ENCODE measurements around the gene SLC9C1. TPM values are rescaled to one million over a fixed set of nuclear protein-coding genes. Genes with fewer than 3 reads are reported as not detected.

SLC9C1 gene
- total RNA-seq, 6 experiments from 2014 or later: not detected

GRCh38 chr3:112134335-112135124 is 159.5 kb downstream of the SLC9C1 start:
- no peak for DNase-seq
- no peaks in the 10 kb centered on the region; the same call in 1 of the 2 replicates for H3K27me3 Mint-ChIP-seq (ENCODE audit: insufficient read depth)
- peaks cover 10% of the 10 kb centered on the region for H3K4me1 Mint-ChIP-seq (ENCODE audit: low read depth)
- no peak overlapping the region for H3K27ac Mint-ChIP-seq
- H3K9me3 Mint-ChIP-seq: no peaks in the 10 kb centered on the region
- H3K4me3 Mint-ChIP-seq: no peak overlapping the region
- TF ChIP-seq CTCF (IDR thresholded peaks at IDR 0.05): no peak
- no peaks in the 10 kb centered on the region for H3K36me3 Mint-ChIP-seq (ENCODE audit: low read depth)

GRCh38 chr3:112133626-112134334 is 160.2 kb downstream of the SLC9C1 start:
- Mint-ChIP-seq H3K4me1 (ENCODE audit: low read depth) (peaks cover 17% of the 10 kb centered on the region), H3K9me3 (no peaks in the 10 kb centered on the region), H3K27me3 (ENCODE audit: insufficient read depth) (no peaks in the 10 kb centered on the region; the same call in 1 of the 2 replicates), H3K27ac (no peak overlapping the region), H3K36me3 (ENCODE audit: low read depth) (no peaks in the 10 kb centered on the region), H3K4me3 (no peak overlapping the region)
- DNase-seq: no peak
- TF ChIP-seq CTCF (IDR thresholded peaks at IDR 0.05): no peak

- no peak within 1 kb of the TSS for H3K4me3 Mint-ChIP-seq
- no peaks in the 10 kb centered on the region for H3K9me3 Mint-ChIP-seq
- H3K27ac Mint-ChIP-seq: no peak within 1 kb of the TSS
- TF ChIP-seq CTCF (IDR thresholded peaks at IDR 0.05): no peak
- H3K36me3 Mint-ChIP-seq (ENCODE audit: low read depth): no peaks in the 10 kb centered on the region
- H3K4me1 Mint-ChIP-seq (ENCODE audit: low read depth): peaks cover 22% of the 10 kb centered on the region
- no peak for DNase-seq
- H3K27me3 Mint-ChIP-seq (ENCODE audit: insufficient read depth): no peaks in the 10 kb centered on the region; the same call in 1 of the 2 replicates
Measured at GRCh38 chr3:112132975-112133448, 161.0 kb downstream of the SLC9C1 start, which contains the start of gene GCSAM. Gene GCSAM, minus strand, starts transcription at chr3:112133248. Its CDS starts 128 bp downstream, at chr3:112133120.

- peaks cover 22% of the 10 kb centered on the region for H3K4me1 Mint-ChIP-seq (ENCODE audit: low read depth)
Measured at GRCh38 chr3:112132554-112132953, 161.5 kb downstream of the SLC9C1 start.

GRCh38 chr3:112132088-112132487 is 161.9 kb downstream of the SLC9C1 start:
- Mint-ChIP-seq H3K9me3 (no peaks in the 10 kb centered on the region), H3K36me3 (ENCODE audit: low read depth) (no peaks in the 10 kb centered on the region), H3K27me3 (ENCODE audit: insufficient read depth) (no peaks in the 10 kb centered on the region; the same call in 1 of the 2 replicates), H3K27ac (no peak overlapping the region), H3K4me3 (no peak overlapping the region), H3K4me1 (ENCODE audit: low read depth) (peaks cover 24% of the 10 kb centered on the region)
- TF ChIP-seq CTCF (IDR thresholded peaks at IDR 0.05): no peak
- DNase-seq: no peak

More at GRCh38 chr3:112132554-112132953, 161.5 kb downstream of the SLC9C1 start:
- Mint-ChIP-seq H3K27me3 (ENCODE audit: insufficient read depth) (no peaks in the 10 kb centered on the region; the same call in 1 of the 2 replicates), H3K9me3 (no peaks in the 10 kb centered on the region), H3K27ac (no peak overlapping the region), H3K36me3 (ENCODE audit: low read depth) (no peaks in the 10 kb centered on the region), H3K4me3 (no peak overlapping the region)
- no peak for DNase-seq
- TF ChIP-seq CTCF (IDR thresholded peaks at IDR 0.05): no peak

Measured in HFFc6 (cell line).